ENCODE measurements around the gene ZNF609.
"Not testable (repeated sequence)": the region's sequence is repeated elsewhere in the genome, so short reads cannot be mapped to it uniquely, and the experiment has no call there.

The ZNF609 gene

DNA sequence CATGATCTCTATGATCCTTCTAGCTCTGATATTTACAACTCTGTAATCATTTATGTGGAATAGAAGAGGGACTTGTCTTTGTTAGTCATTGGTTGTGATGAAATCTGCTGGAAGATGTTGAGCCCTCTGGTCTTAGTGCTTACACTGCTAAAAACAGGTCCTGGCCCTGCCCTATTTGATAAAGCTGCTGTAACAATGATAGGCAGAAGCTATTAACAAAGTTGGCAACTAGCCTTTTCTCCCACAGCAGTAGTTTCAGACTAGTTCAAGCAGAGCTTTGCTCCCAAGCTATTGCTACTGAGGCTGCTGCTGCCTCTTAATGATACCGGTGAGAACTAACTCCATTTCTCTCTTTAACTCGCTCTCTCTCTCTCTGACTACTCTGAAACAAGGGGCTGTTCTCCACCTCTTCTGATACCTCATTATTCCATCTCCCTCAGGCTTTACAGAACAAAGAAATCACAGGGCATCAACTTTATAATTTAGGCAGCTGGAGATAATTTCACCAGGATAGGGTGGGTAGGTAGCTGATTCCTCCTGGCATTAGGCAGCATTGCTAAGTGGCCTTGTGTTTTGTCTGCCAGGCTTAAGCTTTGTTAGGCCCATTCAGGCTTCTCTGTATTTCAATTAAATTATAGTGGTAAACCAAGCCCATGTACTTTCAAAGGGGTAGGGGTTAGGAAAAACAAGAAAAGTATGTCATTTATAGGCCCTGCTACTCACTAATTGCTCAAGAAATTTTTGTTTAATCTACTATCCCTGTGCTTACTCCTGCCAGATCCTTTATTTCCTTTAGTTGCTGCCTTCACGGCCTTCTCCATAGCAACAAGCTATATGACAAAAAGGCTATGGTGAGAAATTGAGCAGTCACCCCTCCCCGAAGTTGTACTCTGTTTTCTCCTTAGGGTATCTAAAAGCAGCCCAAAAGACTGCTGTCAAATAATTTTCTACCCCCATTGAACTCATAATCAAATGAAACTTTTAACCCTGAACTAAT, 175.4 kb downstream of the ZNF609 start:
- TF ChIP-seq CTCF (IDR thresholded peaks at IDR 0.05; ENCODE audit: poor library complexity, severe bottlenecking) = no peak
- no peak for DNase-seq (ENCODE audit: low spot score)
- H3K27ac ChIP-seq (ENCODE audit: poor library complexity, severe bottlenecking) = peak overlapping the region; percentile 3

DNA sequence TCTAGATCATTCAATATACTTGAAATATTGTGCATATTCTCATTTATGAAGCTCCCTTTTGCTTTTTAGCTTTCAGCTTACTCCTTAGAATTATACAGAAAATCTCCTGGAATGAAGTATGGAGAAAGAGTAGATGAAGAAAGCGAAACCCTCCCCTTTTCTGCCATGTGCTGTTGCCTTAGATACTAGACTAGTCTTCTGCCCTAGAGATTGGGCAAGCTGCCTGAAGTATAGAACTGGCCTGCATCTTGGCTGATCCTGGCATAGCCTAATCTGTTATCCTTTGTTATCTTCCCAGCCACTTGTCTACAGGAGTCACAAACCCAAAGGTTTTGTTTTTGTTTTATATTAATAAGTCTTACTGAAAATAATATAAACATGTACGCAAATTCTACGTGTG, 176.2 kb downstream of the ZNF609 start:
- TF ChIP-seq CTCF (IDR thresholded peaks at IDR 0.05; ENCODE audit: poor library complexity, severe bottlenecking) = no peak
- Histone ChIP-seq H3K4me3 (ENCODE audit: severe bottlenecking) (no peak overlapping the region), H3K36me3 (ENCODE audit: low read depth) (peaks cover 15% of the 10 kb centered on the region), H3K4me1 (ENCODE audit: insufficient read depth, poor library complexity, severe bottlenecking) (peaks cover 16% of the 10 kb centered on the region), H3K27me3 (ENCODE audit: insufficient read depth, poor library complexity, severe bottlenecking) (no peaks in the 10 kb centered on the region), H3K9me3 (ENCODE audit: severe bottlenecking) (no peaks in the 10 kb centered on the region), H3K27ac (ENCODE audit: poor library complexity, severe bottlenecking) (no peak overlapping the region)
- ATAC-seq (ENCODE audit: low read depth) (no peak), DNase-seq (ENCODE audit: low spot score) (no peak)

More for the DNA sequence above, 175.4 kb downstream of the ZNF609 start:
- H3K27me3 ChIP-seq (ENCODE audit: insufficient read depth, poor library complexity, severe bottlenecking) = no peaks in the 10 kb centered on the region
- peak; percentile 93 for ATAC-seq (ENCODE audit: low read depth)
- H3K9me3 ChIP-seq (ENCODE audit: severe bottlenecking) = no peaks in the 10 kb centered on the region
- H3K36me3 ChIP-seq (ENCODE audit: low read depth) = peaks cover 19% of the 10 kb centered on the region
- peaks cover 16% of the 10 kb centered on the region for H3K4me1 ChIP-seq (ENCODE audit: insufficient read depth, poor library complexity, severe bottlenecking)
- no peak overlapping the region for H3K4me3 ChIP-seq (ENCODE audit: severe bottlenecking)

DNA sequence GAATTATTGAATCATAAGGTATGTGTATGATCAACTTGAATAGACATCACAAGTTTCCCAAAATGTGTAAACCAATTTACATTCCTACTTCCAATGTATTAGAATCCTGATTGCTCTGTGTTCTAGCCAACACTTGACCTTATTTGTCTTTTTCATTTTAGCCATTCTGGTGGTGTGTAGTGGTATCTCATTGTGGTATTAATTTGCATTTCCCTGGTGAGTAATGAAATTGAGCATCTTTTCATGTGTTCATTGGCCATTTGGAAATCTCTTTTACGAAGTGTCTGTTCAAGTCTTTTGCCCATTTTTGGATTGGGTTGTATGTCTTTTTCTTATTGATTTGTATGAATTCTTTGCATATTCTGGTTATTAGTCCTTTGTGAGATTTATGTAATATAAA, 177.0 kb downstream of the ZNF609 start:
- TF ChIP-seq CTCF (IDR thresholded peaks at IDR 0.05; ENCODE audit: poor library complexity, severe bottlenecking) = no peak
- DNase-seq (ENCODE audit: low spot score) = no peak

GRCh38 chr15:64639744-64640143, 179.4 kb downstream of the ZNF609 start:
- not testable (repeated sequence) for ATAC-seq (ENCODE audit: low read depth); DNase-seq (ENCODE audit: low spot score); H3K27ac ChIP-seq (ENCODE audit: poor library complexity, severe bottlenecking)

More for the DNA sequence above, 177.0 kb downstream of the ZNF609 start:
- no peak overlapping the region for H3K4me3 ChIP-seq (ENCODE audit: severe bottlenecking)
- no peak for ATAC-seq (ENCODE audit: low read depth)
- peaks cover 16% of the 10 kb centered on the region for H3K4me1 ChIP-seq (ENCODE audit: insufficient read depth, poor library complexity, severe bottlenecking)
- peaks cover 15% of the 10 kb centered on the region for H3K36me3 ChIP-seq (ENCODE audit: low read depth)
- H3K27ac ChIP-seq (ENCODE audit: poor library complexity, severe bottlenecking) = no peak overlapping the region
- no peaks in the 10 kb centered on the region for H3K27me3 ChIP-seq (ENCODE audit: insufficient read depth, poor library complexity, severe bottlenecking)
- no peaks in the 10 kb centered on the region for H3K9me3 ChIP-seq (ENCODE audit: severe bottlenecking)

GRCh38 chr15:64640146-64640871, 179.9 kb downstream of the ZNF609 start:
- Histone ChIP-seq H3K9me3 (ENCODE audit: severe bottlenecking) (no peaks in the 10 kb centered on the region), H3K27me3 (ENCODE audit: insufficient read depth, poor library complexity, severe bottlenecking) (no peaks in the 10 kb centered on the region), H3K36me3 (ENCODE audit: low read depth) (peaks cover 15% of the 10 kb centered on the region), H3K4me1 (ENCODE audit: insufficient read depth, poor library complexity, severe bottlenecking) (peaks cover 4% of the 10 kb centered on the region), H3K4me3 (ENCODE audit: severe bottlenecking) (no peak overlapping the region), H3K27ac (ENCODE audit: poor library complexity, severe bottlenecking) (no peak overlapping the region)
- DNase-seq (ENCODE audit: low spot score) (no peak), ATAC-seq (ENCODE audit: low read depth) (no peak; the same call in 2 of the 3 replicates)
- TF ChIP-seq CTCF (IDR thresholded peaks at IDR 0.05; ENCODE audit: poor library complexity, severe bottlenecking) = no peak

More at GRCh38 chr15:64639744-64640143, 179.4 kb downstream of the ZNF609 start:
- not testable (repeated sequence) for H3K9me3 ChIP-seq (ENCODE audit: severe bottlenecking); H3K27me3 ChIP-seq (ENCODE audit: insufficient read depth, poor library complexity, severe bottlenecking); H3K4me1 ChIP-seq (ENCODE audit: insufficient read depth, poor library complexity, severe bottlenecking); H3K4me3 ChIP-seq (ENCODE audit: severe bottlenecking)
- H3K36me3 ChIP-seq (ENCODE audit: low read depth) = peaks cover 15% of the 10 kb centered on the region
